Measurements from ENCODE around the gene ADAMTSL2. TPM values are rescaled to one million over a fixed set of nuclear protein-coding genes. Genes with fewer than 3 reads are reported as not detected.

Gene ADAMTSL2
- total RNA-seq, 1 experiment from 2014 or later, result 0.87 TPM

DNA sequence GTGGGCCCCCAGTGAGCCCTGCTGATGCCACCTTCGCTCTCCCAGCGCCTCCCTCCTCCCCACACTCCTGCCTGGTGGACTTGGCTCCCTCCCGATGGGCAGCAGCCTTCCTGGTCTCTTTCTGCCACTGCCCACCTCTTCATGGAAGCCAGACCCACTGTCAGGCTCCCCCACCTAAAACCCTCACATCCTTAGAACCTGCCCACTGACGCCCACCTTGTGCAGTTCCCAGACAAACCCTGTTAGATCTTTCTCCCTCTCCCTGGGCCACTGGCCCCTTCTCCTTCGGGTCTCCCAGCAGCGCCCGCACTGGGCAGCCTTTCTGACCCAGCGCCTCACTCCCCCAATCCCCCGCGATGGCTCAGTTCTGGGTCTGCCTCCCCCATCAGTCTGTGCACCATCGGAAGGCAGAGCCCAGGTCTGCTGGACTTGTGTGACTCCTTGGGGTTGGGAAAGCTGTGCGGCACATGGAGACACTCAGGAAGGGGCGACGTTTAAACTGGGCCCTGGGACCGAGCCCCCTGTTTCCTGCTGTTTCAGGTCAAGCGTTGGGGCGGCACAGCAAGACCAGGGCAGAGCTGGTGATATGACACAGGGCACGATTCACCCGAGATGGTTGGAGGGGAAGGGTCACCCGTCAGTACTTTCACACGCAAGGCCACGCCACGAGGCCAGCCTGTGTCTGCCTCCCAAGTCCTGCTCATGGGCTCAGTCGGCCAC is 27.1 kb upstream of the ADAMTSL2 start (continued):
- TF ChIP-seq ZNF138 (CRISPR knock-in tag; conservative IDR thresholded peaks at IDR 0.05), result no peak

DNA sequence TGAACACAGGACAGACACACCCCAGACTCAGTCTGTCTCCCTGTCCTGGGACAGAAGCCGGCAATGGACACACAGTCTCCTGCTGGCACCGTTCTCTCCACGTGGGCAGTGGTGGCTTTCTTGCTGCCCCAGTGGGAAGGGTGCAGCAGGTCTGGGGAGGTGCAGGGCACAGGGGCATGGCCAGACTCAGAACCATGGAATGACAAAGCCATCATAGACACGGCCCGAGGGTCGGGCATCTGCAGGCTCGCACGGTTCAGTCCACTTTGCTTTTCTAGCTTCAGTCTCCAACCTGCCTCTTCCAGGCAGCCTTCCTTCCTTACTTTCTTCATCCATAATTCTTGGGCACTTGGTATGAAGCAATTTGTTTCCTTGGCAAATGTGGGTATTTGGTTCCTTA is 26.5 kb upstream of the ADAMTSL2 start:
- TF ChIP-seq ATF1 (CRISPR knock-in tag; IDR thresholded peaks at IDR 0.05) (no peak), NR2C2 (CRISPR knock-in tag; IDR thresholded peaks at IDR 0.05) (no peak), CREB1 (CRISPR knock-in tag; IDR thresholded peaks at IDR 0.05) (no peak), ZNF138 (CRISPR knock-in tag; conservative IDR thresholded peaks at IDR 0.05) (no peak), CBFB (CRISPR knock-in tag; IDR thresholded peaks at IDR 0.05; ENCODE audit: low read depth) (no peak), SOX15 (CRISPR knock-in tag; IDR thresholded peaks at IDR 0.05) (no peak), ZNF671 (CRISPR knock-in tag; IDR thresholded peaks at IDR 0.05) (no peak)
- TF ChIP-seq, protein P1, sequence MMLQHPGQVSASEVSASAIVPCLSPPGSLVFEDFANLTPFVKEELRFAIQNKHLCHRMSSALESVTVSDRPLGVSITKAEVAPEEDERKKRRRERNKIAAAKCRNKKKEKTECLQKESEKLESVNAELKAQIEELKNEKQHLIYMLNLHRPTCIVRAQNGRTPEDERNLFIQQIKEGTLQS (CRISPR knock-in tag; conservative IDR thresholded peaks at IDR 0.05), result no peak
- TF ChIP-seq, protein P2, sequence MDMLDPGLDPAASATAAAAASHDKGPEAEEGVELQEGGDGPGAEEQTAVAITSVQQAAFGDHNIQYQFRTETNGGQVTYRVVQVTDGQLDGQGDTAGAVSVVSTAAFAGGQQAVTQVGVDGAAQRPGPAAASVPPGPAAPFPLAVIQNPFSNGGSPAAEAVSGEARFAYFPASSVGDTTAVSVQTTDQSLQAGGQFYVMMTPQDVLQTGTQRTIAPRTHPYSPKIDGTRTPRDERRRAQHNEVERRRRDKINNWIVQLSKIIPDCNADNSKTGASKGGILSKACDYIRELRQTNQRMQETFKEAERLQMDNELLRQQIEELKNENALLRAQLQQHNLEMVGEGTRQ (CRISPR knock-in tag; IDR thresholded peaks at IDR 0.05), result no peak
- TF ChIP-seq, protein P3, sequence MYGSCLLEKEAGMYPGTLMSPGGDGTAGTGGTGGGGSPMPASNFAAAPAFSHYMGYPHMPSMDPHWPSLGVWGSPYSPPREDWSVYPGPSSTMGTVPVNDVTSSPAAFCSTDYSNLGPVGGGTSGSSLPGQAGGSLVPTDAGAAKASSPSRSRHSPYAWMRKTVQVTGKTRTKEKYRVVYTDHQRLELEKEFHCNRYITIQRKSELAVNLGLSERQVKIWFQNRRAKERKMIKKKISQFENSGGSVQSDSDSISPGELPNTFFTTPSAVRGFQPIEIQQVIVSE (CRISPR knock-in tag; IDR thresholded peaks at IDR 0.05; ENCODE audit: borderline replicate concordance), result no peak
- TF ChIP-seq, protein P4, sequence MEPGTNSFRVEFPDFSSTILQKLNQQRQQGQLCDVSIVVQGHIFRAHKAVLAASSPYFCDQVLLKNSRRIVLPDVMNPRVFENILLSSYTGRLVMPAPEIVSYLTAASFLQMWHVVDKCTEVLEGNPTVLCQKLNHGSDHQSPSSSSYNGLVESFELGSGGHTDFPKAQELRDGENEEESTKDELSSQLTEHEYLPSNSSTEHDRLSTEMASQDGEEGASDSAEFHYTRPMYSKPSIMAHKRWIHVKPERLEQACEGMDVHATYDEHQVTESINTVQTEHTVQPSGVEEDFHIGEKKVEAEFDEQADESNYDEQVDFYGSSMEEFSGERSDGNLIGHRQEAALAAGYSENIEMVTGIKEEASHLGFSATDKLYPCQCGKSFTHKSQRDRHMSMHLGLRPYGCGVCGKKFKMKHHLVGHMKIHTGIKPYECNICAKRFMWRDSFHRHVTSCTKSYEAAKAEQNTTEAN (CRISPR knock-in tag; IDR thresholded peaks at IDR 0.05), result no peak
- no peak for ATAC-seq
- ChIA-PET POLR2A (no interaction called here), CTCF (no interaction called here)
- Mint-ChIP-seq H3K4me1 (peaks cover 10% of the 10 kb centered on the region), H3K36me3 (no peaks in the 10 kb centered on the region), H3K27ac (no peak overlapping the region), H3K27me3 (ENCODE audit: low read depth) (no peaks in the 10 kb centered on the region), H3K4me3 (no peak overlapping the region), H3K9me3 (peaks cover 7% of the 10 kb centered on the region; the same call in 1 of the 2 replicates)
- DNase-seq (ENCODE audit: low spot score), result no peak

DNA sequence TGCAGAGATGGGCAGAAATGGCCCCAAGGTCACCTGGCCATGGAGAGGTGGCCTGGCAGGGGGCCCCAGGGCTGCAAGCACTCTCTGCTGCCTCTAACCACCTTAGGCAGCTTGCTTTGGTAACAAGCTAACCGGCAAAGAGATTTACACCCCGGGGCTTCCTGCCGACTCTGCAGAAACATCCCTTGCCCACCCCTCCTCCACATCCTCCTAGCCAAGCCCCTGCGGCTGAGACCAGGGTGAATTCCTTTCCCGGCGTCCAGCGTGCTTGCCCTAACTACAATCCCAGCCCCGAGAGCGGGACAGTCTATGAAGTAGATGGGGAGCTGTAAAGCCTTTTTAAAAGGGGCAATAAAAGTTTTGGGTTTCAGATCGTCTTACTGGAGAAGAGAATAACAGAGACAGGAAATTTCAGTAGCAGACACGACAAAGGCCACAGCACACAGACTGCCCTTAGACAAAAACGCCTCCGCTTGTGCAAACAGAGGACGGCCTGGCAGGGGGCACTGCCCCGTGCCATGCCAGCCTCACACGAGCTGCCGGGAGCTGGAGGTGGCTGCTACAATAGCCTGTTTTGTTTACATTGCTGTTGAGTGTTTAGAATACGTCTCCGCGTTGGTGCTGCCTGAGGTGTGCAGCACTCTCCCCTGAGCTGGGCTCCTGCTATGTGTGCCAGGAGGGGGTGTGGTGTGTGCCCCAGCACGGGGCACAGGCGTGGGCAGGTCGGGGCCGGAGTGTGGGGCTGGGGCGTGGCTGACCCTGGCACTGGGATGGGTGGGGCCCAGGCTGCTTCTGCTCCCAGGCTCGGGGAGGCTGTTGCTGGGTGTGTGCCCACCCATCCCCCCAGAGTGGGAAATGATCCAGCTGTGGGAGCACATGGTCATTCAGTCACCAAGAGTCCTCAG is 25.1 kb upstream of the ADAMTSL2 start:
- Mint-ChIP-seq H3K27me3 (ENCODE audit: low read depth) (no peaks in the 10 kb centered on the region), H3K4me3 (peak overlapping the region; percentile 43), H3K9me3 (no peaks in the 10 kb centered on the region), H3K4me1 (peaks cover 14% of the 10 kb centered on the region), H3K36me3 (no peaks in the 10 kb centered on the region), H3K27ac (peak overlapping the region; percentile 74; the same call in 1 of the 2 replicates)
- ATAC-seq (peak; percentile 84), DNase-seq (ENCODE audit: low spot score) (peak; percentile 55)
- TF ChIP-seq NR2C2 (CRISPR knock-in tag; IDR thresholded peaks at IDR 0.05) (no peak), ZNF423 (CRISPR knock-in tag; IDR thresholded peaks at IDR 0.05) (peak; percentile 71), NR3C1 (CRISPR knock-in tag; conservative IDR thresholded peaks at IDR 0.05; ENCODE audit: low read depth) (no peak)
- TF ChIP-seq, protein P5, sequence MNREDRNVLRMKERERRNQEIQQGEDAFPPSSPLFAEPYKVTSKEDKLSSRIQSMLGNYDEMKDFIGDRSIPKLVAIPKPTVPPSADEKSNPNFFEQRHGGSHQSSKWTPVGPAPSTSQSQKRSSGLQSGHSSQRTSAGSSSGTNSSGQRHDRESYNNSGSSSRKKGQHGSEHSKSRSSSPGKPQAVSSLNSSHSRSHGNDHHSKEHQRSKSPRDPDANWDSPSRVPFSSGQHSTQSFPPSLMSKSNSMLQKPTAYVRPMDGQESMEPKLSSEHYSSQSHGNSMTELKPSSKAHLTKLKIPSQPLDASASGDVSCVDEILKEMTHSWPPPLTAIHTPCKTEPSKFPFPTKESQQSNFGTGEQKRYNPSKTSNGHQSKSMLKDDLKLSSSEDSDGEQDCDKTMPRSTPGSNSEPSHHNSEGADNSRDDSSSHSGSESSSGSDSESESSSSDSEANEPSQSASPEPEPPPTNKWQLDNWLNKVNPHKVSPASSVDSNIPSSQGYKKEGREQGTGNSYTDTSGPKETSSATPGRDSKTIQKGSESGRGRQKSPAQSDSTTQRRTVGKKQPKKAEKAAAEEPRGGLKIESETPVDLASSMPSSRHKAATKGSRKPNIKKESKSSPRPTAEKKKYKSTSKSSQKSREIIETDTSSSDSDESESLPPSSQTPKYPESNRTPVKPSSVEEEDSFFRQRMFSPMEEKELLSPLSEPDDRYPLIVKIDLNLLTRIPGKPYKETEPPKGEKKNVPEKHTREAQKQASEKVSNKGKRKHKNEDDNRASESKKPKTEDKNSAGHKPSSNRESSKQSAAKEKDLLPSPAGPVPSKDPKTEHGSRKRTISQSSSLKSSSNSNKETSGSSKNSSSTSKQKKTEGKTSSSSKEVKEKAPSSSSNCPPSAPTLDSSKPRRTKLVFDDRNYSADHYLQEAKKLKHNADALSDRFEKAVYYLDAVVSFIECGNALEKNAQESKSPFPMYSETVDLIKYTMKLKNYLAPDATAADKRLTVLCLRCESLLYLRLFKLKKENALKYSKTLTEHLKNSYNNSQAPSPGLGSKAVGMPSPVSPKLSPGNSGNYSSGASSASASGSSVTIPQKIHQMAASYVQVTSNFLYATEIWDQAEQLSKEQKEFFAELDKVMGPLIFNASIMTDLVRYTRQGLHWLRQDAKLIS (CRISPR knock-in tag; IDR thresholded peaks at IDR 0.05; ENCODE audit: borderline replicate concordance), result no peak
- ChIA-PET POLR2A (interaction anchor here (0.5 kb wide), 1 partner anchor 175 kb away, joined by 3 read pairs; no protein-coding TSS in a partner anchor), CTCF (interaction anchor here (0.7 to 2.1 kb wide), 10 partner anchors 11 to 220 kb away, joined by 3 to 8 read pairs (median 3); partner anchors contain the start of gene CACFD1)
